SK-N-MC (cell line): ENCODE data around the gene FBXL22.

Experiments used
- EZH2 ChIP-seq: fragments of 200-600 bp; sonication (generic); IDR thresholded peaks from one replicate; pipeline ENCODE4 v1.6.1; 2017; ENCODE audit warnings: antibody characterized with exemption
- POLR2AphosphoS5 ChIP-seq: IDR thresholded peaks from 2 replicates; pipeline ENCODE4 v1.6.1; 2012; ENCODE audit warnings: mild to moderate bottlenecking, low read depth, low read length, borderline replicate concordance

- no peak for TF ChIP-seq POLR2AphosphoS5
- no peak for TF ChIP-seq EZH2
Measured at GRCh38 chr15:63600001-63600615, 2.9 kb downstream of the FBXL22 start.
